HG02759 (cell line): ENCODE results near the gene PRR33.
"Not testable (repeated sequence)": the region's sequence is repeated elsewhere in the genome, so short reads cannot be mapped to it uniquely, and the experiment has no call there.

Experiments used
- ATAC-seq: cut with Tn5 transposase; IDR thresholded peaks from one replicate; pipeline ENCODE4 v1.9.1; 2021; ENCODE audit warnings: mild to moderate bottlenecking, moderate library complexity; ENCODE audit not compliant: unreplicated experiment

The PRR33 gene

DNA sequence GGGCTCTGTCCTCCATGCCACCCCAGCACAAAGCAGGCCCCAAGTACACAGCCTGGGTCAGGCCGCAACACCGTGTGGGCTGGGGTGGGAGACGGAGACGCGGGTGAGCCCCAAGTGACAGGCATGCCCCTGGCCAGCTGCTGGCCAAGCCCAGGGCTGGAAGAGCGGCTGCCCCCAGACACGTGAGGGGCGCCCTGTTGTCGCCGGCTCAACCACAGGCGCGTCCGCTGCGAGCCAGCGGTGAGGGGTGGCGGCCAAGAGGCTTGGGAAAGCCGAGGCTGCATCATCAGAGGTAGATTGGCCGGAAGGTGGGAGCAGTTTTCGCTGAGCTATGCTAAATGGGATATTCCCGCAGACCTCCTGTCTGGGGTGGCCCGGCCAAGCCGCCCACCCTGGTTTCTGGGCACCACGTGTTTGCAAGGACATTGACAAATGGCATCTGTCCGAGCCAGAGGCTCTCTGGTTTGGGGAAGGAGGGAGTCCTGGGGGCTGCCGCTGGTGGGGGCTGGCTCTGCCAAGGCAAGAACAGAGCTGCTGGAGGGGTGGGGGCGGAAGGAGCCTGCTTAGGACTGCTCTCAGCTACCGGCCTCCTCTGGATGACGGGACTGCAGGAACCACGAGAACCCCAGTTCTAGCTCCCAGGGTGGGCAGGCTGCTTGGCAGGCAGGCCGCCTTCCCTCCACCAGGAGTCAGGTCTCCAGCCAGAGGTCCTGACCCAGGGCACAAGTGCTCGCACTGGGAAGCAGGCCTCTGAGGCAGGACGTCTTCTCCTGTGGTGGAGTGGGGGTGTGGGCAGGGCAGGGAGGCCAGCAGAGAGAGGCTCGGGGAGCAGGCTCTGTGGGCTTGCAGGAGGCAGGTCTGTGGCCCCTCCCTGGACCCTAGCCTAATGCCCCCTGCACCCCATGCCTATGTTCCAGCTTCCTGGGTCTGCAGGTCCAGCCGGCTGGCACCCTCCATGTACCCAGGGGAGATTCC, 552 bp downstream of the PRR33 start:
- no peak for ATAC-seq

GRCh38 chr11:1889941-1890855, 1.5 kb downstream of the PRR33 start:
- ATAC-seq: no peak

DNA sequence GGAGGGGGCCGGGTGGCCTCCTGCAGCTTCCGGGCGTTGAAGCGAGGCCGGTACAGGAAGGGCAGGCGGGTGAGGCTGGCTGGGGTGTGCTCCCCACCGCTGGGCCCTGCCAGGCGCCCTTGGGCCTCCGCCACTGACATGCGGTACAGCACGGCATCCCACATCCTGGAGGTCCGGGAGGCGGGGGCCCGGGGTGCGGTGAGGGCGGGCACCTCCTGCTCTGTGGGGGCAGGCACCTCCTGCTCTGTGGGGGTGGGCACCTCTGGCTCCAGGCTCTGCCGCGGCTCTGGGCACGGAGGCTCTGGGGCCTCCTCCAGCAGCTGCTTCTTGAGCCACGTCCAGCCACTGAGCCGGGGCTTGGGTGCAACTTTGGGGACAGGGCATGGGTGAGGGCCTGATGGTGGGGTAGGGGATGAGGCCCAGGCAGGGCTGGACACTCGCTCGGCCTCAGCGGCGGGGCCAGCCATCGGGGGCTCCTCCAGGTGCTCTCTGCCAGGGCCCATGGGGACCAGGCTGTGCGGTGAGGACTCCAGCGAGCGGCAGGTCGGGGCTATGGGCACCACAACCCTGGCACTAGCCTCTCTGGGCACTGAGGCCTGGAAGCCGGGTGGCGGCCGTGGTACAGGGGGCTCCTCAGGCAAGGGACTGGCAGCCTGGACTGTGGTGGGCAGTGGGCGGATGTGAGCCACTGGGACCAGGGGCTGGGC, 2.3 kb downstream of the PRR33 start:
- no peak for ATAC-seq

DNA sequence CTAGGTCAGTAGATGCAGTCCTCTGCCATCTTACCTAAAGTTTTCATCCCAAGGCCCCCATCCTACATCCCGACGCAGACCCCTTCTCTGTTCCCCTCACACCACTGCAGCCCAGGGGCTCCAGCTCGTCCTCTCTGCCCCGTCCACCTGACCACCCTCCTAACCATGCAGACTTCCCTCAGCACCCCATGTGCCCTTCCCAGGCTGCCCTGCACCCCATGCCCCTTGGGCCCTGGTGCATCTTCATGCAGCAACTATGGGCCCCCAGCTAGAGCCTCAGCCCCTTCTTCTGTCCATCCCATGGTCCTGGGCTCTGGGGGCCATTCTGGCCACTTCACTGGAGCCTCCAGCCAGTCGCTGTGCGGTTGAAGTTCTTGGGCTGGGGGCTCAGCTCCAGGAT, 2.9 kb downstream of the PRR33 start:
- ATAC-seq: no peak

GRCh38 chr11:1888347-1888753, 3.3 kb downstream of the PRR33 start:
- ATAC-seq: no peak

GRCh38 chr11:1887451-1888346, 4.0 kb downstream of the PRR33 start:
- ATAC-seq: no peak

DNA sequence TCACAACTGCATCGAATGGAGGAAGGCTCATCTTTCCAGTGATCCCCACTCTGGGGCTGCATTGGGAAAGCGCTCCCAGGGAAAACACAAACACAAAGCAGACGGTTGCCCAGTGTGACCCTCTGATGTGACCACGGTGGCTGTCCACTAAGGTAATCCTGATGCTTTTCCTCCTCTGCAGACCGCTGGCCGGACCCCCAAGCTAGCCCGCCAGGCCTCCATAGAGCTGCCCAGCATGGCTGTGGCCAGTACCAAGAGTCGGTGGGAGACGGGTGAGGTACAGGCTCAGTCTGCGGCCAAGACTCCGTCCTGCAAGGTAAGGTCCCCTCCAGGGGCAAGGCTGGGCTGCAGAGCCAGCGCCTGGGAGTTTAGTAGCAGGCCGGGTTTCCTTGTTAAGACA, 5.1 kb downstream of the PRR33 start:
- ATAC-seq: not testable (repeated sequence)

DNA sequence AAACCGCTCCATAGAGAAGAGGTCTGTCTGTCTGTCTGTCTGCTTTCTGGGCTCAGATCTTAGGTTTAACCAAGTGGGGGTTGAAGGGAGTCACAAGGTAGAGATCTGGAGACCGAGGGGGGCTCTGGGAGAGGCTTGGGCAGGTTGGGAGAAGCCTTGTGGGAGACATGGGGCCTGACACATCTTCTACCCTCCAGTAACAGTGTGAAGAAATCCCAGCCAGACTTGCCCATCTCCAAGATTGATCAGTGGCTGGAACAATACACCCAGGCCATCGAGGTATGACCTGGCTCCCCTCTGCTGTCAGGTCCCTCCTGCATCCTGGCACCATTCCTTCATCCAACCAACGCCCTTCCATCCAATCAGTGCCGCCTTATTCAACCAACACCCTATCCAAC, 7.4 kb downstream of the PRR33 start:
- ATAC-seq: no peak

- ATAC-seq: no peak
Measured at GRCh38 chr11:1883346-1884302, 8.1 kb downstream of the PRR33 start.

DNA sequence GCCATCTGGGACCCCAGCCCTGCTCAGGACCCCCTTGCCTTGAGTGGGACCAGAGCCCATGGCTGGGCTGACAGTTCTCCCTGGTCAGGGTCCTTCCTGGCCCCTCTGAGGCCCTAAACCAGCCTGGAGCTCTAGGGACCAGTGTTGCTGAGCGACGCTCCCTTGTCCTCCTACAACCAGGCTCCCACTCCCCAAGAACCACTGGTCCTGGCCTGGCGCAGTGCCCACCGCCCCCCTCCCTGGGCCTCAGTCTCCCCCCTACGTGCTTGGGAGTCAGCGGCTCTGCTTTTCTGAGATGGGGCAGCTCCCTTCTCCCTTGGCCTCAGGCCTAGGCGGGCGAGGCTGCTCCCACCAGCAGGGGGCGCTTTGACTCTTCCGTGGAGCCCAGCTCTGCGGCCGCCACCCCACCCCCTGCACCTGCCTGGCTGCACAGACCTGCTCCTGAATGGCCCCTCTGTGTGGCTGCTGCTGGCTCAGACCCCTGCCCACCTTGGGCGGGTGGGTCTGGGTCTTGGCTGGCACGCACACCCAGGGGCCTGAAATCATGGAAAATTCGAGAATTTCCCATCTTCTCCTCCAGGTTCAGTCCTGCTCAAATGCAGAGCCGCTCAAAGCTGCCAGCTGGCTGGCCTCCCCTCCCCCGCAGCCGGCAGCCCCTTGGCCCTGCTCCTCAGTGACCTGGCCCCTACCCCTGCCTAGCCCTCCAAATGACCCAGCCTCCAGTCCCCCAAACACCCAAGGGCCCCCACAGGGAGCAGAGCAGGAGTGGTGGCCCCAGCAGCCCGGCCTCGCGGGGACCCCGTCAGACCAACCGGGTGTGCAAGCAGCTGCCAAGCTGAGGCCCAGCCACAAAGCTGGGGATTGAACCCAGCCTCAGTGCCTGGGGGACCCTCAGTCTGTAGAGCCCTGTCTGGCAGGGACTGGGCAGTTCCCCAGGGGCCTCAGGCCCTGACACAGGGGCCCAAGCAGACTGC, 9.1 kb downstream of the PRR33 start:
- peak; percentile 80 for ATAC-seq

DNA sequence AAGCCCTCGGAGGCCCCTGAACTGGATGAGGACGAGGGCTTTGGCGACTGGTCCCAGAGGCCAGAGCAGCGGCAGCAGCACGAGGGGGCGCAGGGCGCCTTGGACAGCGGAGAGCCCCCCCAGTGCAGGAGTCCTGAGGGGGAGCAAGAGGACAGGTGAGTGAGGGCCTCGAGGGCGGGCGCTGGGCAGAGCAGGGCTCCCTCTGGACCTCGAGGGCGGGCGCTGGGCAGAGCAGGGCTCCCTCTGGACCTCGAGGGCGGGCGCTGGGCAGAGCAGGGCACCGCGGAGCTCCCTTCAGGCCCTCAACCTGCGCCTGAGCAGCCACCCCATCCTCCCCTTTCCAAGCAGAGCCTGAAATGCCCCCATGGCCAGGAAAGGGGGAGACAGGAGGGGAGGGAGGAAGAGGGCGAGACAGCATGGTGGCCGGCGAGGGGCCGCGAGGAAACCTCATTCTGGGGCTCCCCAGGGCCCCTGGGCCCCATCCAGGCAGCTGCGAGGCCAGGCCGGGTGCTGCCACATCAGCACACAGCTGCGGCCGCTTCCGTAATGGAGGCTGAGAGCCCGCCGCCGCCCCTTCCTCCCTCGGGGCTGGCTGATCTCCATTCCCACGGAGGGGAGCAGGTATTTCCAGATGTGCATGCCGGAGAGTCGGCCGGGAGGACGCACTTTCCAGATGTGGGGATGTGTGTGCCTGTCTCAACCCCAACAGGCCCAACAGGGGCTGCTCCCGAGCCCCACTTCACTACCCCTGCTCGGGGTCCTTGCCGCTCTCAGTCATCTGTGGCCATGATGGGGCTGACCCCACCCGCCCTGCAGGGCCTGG, 10.0 kb downstream of the PRR33 start:
- no peak for ATAC-seq

- ATAC-seq: no peak
Measured at GRCh38 chr11:1880746-1881441, 10.8 kb downstream of the PRR33 start.

DNA sequence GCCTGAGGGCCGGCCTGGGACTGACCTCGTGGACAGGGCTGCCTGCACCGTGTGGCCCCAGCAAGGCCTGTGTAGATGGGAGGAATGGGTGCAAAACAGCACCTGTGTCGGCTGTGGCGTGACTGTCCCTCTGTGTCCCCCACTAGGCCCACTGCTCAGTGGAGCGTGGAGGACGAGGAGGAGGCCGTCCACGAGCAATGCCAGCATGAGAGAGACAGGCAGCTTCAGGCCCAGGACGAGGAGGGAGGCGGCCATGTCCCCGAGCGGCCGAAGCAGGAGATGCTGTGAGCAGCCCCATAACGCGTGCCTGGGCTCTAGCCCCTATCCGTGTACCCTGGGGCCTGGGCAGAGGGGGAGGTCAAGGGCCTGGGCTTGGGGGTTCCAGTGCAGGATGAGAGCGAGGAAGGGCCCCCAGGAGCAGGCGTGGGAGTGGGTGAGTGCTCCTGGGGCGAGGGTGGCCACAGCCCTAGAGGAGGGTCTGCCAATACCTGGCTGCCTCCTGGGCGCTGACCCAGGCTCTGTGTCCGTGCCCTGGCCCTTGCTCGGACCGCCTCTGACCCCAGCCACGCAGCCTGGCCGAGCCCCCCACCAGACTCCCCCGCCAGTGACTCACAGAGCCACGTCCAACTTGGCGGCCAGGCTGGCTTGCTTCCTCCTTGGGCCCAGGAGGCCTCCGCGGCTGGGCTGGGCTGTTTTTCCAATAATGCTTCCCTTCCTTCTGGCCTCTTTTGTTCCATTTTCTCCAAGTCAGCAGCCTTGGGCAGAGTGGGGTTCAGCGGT, 11.6 kb downstream of the PRR33 start:
- no peak for ATAC-seq

- ATAC-seq: no peak
Measured at GRCh38 chr11:1879342-1879940, 12.3 kb downstream of the PRR33 start.
